GM21390 (cell line): ENCODE results near the gene AKR1C2.
"Not testable (repeated sequence)": the region's sequence is repeated elsewhere in the genome, so short reads cannot be mapped to it uniquely, and the experiment has no call there.

Source experiments
- ATAC-seq: cut with Tn5 transposase; IDR thresholded peaks from one replicate; pipeline ENCODE4 v1.9.1; 2021; ENCODE audit not compliant: unreplicated experiment

AKR1C2 gene

GRCh38 chr10:5003127-5004029, at the start of gene AKR1C2:
Gene AKR1C2, minus strand, starts transcription at chr10:5003857. Its CDS starts 22 bp downstream, at chr10:5003835.
- ATAC-seq, result not testable (repeated sequence)

GRCh38 chr10:5052951-5053500, 49.4 kb upstream of the AKR1C2 start:
- ATAC-seq, result not testable (repeated sequence)

- ATAC-seq, result no peak
Measured at GRCh38 chr10:5047912-5048628, 44.4 kb upstream of the AKR1C2 start.

- not testable (repeated sequence) for ATAC-seq
Measured at GRCh38 chr10:5047055-5047454, 43.4 kb upstream of the AKR1C2 start.

GRCh38 chr10:5046410-5046809, 42.8 kb upstream of the AKR1C2 start:
- no peak for ATAC-seq

GRCh38 chr10:5045095-5045494, 41.4 kb upstream of the AKR1C2 start:
- ATAC-seq, result no peak

- ATAC-seq, result no peak
Measured at GRCh38 chr10:5043716-5044115, 40.1 kb upstream of the AKR1C2 start.

- no peak for ATAC-seq
Measured at GRCh38 chr10:5042922-5043321, 39.3 kb upstream of the AKR1C2 start.

- no peak for ATAC-seq
Measured at GRCh38 chr10:5041471-5042023, 37.9 kb upstream of the AKR1C2 start.

- no peak for ATAC-seq
Measured at GRCh38 chr10:5040781-5041470, 37.3 kb upstream of the AKR1C2 start.

GRCh38 chr10:5040010-5040673, 36.5 kb upstream of the AKR1C2 start:
- no peak for ATAC-seq

- no peak for ATAC-seq
Measured at GRCh38 chr10:5038733-5039132, 35.1 kb upstream of the AKR1C2 start.

GRCh38 chr10:5038101-5038500, 34.4 kb upstream of the AKR1C2 start:
- ATAC-seq, result no peak

- no peak for ATAC-seq
Measured at GRCh38 chr10:5036511-5036910, 32.9 kb upstream of the AKR1C2 start.

- ATAC-seq, result no peak
Measured at GRCh38 chr10:5035356-5035755, 31.7 kb upstream of the AKR1C2 start.

GRCh38 chr10:5034588-5034987, 30.9 kb upstream of the AKR1C2 start:
- ATAC-seq, result no peak

GRCh38 chr10:5033061-5033778, 29.6 kb upstream of the AKR1C2 start:
- no peak for ATAC-seq

- not testable (repeated sequence) for ATAC-seq
Measured at GRCh38 chr10:5032444-5032843, 28.8 kb upstream of the AKR1C2 start.

- not testable (repeated sequence) for ATAC-seq
Measured at GRCh38 chr10:5031588-5031987, 27.9 kb upstream of the AKR1C2 start.

- no peak for ATAC-seq
Measured at GRCh38 chr10:5030989-5031388, 27.3 kb upstream of the AKR1C2 start.
